HL-60/S4 treated with retinoic acid at 250 ng/mL for 4 days and 3 days (cell line): Measurements from ENCODE around the gene CDH4.

Experiments
- in situ Hi-C: fragments of 300-500 bp; cut with MboI; formaldehyde crosslinking; loops from 2 replicates; pipeline ENCODE4 v1.7.0; 2022; ENCODE audit warnings: low sequenced_read_pairs

CDH4 gene

DNA sequence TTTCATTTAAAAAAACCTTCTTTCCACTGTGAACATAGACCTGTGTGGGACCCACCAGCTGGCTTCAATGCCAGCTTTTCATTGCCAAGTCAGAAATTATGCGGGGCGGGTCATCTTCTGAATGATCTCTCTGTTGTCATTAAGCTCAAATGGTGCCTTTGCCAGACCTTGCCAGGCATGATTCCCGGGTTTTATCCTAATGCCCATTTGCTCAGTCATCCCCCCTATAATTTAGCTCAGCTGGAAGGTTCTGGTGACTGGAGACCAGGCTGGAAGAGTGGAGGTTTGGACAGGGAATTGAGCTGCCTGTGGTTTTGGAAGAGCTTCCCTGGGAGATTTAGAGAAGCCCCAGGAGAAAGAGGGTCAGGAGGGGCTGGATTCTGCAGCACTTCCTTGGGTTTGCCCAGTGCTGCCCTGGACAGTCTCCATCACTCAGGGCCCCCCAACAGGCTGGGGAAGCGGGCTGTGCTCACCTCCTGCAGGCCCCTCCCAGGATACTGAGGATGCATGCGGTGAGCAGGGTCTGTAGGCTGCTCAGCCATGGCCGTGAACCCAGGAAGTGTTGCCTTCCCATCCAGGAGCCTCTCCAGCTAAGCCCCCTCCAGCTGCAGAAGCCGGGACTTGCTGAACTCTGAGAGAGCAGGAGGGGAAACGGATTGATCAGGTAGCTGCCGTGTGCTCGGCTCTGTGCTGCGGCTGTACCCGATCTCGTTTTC, 273.0 kb downstream of the CDH4 start:
- in situ Hi-C loops, result no loop called here

DNA sequence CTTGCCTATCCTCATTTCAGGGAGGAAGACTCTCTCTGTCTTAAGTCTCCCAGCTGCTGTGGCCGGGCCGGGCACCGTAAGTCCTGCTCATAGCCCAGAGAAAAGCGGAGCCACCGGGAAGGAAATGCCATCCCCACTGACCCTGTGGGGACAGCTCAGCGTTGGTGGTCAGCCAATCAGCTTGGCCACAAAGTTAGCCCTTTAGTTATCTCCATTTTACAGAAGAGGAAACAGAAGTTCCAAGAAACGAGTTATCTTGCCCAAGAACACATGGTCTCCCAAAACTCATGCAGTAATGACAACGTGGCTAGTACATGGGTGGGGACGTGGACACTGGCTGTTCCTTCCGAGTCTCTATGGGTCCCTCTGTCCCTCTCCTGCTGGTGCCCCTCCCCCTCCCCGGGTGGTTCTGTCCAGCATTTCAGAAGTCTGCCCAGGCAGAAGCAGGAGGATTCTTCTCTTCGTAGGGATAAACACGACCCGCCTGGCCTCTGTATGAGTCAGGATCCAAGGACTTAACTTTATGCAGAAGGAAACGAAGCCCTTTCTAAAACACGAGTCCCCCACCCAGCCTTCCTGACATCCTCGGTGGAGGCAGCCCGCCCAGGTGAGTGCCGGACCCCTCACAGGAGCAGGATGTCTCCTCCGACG, 273.8 kb downstream of the CDH4 start:
- in situ Hi-C loops, result no loop called here

DNA sequence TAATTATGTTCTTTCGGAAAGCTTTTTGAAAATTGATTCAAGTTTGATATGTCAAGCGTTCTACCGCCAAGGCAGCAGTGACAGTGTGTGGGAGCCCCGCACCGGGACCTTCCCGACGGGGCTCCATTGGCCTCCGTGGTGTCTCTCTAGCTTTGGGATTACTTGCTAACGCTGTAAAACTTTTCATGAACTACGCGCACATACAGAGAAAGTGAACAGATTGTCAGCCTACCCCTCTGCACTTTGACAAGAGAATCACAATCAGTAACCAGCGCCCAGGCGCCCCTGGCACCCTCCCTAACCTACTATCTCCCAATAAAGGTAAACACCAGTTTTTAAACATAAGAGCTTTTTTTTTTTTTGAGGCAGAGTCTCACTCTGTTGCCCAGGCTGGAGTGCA, 274.8 kb downstream of the CDH4 start:
- in situ Hi-C loops, result no loop called here

DNA sequence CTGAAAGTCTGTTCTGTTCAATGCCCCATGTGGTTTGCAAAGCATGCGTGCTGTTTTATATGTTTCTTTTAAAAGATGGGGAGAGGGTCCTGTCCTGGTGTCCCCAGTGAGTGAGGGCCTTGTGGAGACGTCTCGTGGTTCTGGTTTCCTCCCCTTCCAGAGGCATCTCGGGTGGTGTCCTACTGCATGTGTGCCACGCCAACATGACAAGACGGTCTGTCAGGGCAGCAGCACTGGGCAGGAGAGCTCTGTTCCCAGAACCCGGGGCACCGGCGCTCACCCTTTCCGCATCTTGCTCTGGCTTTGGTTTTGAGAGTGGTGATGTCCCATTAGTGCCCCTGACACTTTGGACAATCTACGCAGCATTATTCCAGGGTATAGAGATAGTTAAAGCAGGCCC, 275.6 kb downstream of the CDH4 start:
- in situ Hi-C loops, result no loop called here

DNA sequence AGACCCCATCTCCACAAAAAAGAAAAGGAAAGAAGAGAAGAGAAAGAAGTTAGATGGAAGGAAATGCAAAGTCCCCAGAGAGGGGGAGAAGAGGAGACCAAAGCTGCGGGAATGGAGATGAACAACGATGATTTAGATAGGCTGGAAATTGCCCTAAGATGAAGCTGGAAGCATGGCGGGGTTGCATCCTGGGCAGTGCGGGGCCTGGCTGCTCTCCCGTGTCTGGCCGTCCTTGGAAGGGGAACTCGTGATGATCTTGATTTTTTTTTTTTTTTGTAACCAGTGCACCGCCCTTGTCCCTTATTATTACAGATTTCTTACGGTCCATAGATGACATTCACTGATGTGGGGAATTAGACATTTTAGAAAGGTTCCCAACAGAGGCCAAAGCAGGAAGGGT, 276.5 kb downstream of the CDH4 start:
- in situ Hi-C loops, result no loop called here

DNA sequence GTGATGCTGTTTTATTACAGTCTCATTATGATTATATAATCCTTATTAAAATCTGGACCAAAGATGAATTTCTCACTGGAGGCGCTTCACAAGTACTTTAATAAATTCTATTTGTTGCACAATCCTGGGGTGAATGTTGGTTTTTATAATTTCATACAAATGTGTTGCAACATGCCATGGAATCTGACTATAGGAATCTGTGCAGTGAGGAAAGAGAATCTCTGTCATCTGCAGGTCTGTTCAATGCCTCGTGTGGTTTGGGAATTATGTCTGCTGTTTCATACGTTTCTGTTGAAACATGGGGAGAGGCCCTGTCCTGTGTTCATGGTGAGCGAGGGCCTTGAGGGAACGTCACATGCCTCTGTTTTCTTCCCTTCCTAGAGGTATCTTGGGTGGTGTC, 277.3 kb downstream of the CDH4 start:
- in situ Hi-C loops, result no loop called here

DNA sequence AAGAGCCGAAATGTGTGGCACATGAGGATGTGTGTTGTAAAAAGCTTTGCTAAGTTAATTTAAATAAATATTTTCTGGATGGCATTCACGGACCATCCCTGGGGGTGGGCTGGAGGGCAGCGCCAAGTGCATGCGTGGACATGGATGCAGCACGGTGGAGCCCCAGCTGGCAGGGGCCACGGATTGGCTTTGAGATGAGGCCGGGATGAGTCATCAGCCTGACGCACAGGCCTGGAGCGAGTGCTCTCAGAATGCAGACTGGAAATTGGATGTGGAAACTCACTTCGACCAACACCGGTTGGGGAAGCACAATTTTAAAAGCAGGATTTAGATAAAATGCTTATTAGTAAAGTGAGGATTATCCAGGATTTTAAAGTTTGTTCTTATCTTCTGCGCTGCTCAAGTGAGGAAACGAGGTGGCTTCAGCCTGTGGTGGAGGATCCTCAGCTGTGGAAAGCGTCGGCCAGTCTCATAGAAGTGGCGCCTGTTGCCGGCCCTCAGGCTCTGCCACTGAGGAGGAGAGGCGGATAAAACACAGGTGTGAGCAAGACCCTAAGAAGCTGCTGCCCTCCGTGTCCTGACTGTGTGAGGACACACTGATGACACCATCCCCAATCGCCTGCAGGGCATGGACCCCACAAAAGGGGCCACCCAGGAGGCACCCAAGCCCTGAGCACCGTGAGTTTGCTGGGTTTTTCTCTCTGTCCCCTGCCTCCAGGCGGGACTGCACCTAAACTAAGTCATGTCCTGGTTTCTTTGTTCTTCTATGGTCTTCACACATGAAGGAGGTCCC, 279.7 kb downstream of the CDH4 start:
- in situ Hi-C loops, result no loop called here

DNA sequence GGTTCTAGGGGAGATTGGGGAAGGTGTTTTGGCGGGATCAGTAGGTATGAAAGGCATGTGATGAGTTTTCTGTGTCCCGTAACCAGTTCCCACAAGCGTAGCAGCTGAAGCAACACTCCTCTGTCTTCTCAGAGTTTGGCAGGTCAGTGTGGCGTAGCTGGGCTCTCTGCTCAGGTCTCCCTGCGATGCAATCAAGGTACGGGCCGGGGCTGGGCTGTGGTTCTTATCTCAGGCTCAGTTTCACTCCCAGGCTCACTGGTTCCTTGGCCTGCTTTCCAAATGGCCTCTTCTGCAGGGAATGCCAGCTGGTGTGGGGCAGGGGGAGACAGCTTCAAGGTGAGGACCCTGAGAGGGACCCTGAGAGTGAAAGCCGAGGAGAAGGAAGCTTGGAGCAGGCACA, 280.7 kb downstream of the CDH4 start:
- in situ Hi-C loops, result no loop called here

DNA sequence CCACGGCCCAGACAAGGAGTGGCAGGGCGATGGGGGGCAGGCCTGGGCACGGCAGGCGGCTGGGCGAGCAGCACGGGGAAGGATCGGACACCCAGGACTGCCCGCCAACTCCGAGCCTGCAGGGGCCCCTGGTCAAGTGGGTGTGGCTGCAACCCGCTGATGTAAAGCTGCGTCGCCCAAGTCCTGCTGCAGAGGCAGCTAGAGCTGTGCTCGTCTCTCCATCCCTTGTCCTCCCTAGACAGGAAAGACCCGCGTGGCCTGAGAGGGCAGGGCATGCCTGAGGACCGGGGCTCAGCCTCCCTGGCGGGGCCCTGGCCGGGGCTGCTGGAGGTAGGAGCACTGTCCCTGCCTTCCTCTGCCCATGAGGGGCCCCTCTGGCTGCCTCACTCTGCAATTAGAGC, 281.2 kb downstream of the CDH4 start:
- in situ Hi-C loops, result no loop called here

DNA sequence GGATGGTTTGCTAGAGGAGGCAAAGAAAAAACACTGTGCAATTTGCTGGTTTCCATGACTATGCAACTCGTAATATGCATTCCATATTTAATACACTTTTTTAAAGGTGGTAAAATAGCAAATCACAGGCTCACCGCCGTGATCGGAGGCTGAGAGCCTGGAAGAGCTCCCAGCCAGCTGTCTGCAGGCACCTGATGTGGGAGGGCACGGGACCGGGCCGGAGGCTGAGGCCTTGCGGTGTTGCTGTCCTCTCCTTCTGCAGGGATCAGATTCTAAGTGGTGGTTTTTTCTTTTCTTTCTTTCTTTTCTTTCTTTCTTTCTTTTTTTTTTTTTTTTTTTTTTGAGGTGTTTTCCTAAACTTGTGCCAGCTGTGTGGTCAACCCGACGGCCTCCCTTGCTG, 282.3 kb downstream of the CDH4 start:
- in situ Hi-C loops, result no loop called here

DNA sequence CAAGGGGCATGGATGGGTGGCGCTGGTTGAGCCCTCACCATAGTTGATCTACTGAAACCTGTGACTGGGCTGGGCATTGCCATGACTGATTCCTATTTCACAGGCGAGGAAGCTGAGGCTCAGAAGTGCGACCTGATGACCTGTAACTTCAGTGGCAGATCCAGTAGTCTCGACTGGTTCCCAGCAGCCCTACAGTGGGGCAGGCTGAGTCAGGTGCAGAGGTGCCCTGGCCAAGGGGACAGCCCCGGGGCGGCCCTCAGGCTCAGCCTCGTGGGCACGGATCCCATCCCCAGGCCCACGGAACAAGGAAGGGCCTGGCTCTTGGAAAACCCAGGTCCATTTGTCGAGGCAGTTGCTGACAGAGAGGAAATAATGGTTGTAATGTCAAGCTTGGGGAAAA, 283.0 kb downstream of the CDH4 start:
- in situ Hi-C loops, result no loop called here

DNA sequence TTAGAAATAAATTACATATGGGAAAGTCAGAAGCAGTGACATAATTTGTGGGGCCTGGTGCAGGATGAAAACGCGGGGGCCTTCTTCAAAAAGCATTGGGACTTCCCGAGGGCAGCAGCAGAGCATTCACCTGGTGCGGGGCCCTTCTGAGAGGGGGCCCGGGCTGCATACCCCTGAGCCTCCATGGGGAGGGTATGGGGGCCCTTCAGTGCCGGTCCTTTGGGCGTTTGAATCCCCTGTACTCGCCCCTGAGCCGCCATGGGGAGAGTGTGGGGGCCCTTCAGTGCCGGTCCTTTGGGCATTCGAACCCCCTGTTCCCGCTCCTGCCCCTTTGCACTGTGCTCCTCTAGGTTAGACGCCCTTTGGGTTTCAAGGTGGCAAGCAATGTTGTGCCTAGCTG, 283.5 kb downstream of the CDH4 start:
- in situ Hi-C loops, result no loop called here

DNA sequence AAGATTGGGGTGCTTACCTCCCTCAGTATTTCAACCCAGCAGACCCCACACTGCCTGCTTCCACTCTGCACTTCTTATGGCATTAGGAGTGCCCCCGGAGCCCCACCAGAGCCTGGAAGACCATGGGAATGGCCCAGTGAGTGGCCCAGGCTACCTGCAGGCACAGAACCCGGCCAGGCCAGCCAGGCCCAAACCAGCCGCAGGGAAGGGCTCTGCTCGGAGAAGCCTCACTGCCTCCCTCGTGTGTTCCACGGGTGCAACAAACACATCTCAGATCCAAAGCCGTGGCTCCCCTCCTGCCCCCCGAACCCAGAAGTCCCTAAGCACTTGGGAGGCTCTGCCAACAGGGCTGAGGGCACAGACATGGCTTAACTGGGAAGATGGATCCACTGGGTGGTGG, 283.9 kb downstream of the CDH4 start:
- in situ Hi-C loops, result no loop called here

DNA sequence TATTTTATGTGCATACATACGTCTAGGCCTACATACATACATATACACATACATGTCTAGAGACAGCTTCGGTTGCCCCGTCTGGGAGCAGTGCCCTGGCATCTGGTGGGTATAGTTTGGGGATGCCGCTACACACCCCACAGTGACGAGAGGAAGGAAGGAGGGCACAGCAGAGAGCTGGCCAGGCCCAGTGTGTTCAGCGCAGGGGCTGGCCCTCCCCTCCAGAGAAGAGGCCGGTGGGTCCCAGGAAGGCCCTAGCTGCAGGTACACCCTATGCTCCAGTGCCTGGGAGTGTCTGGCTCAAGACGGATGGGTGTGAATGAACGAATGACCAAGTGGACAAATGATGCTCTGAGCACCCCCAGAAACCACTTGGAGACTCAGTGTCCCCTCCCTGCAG, 284.6 kb downstream of the CDH4 start:
- in situ Hi-C loops, result no loop called here

DNA sequence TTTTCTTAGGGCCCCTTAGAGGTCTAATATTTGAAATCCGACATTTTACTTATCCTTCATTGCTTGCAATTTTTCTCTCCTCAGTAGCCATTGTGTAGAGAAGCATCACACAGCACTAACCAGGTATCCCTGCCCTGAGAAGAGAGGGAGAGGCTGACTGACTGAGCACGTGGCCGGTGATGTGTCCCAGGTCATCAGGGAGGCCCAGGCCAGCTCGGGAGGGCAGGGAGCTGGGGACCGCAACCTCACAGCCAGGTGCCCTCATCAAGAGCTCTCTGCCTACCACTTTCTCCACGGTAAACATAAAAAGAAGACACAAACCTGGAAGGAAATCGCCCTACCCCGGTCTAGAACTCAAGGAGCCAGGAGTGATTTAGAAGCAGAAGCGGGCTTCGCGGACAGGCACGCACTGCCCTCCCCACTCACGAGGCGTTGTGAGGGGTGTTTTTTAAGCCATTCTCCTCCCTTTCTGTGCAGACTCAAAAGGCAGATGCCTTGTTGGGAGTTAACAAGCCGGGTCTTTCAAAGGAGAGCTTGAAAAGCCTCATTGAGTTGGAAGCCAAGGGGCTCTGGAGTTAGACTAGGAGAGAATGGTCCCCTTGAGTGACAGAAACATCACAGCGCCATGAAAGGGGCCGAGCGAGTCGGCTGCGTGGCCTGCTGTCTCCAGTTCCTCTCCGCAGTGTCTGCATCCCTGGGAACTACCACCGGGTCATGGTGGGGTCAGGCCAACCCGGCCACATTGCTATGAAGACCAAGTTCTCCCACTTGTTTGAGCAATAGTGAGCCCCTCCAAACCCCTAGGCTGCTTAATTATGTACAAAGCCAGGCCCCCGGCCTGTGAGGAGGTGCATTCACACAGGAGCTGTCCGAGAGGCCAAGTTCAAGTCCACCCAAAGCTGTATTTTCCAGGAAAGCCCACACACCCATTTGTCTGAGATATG, 285.4 kb downstream of the CDH4 start:
- in situ Hi-C loops, result no loop called here

DNA sequence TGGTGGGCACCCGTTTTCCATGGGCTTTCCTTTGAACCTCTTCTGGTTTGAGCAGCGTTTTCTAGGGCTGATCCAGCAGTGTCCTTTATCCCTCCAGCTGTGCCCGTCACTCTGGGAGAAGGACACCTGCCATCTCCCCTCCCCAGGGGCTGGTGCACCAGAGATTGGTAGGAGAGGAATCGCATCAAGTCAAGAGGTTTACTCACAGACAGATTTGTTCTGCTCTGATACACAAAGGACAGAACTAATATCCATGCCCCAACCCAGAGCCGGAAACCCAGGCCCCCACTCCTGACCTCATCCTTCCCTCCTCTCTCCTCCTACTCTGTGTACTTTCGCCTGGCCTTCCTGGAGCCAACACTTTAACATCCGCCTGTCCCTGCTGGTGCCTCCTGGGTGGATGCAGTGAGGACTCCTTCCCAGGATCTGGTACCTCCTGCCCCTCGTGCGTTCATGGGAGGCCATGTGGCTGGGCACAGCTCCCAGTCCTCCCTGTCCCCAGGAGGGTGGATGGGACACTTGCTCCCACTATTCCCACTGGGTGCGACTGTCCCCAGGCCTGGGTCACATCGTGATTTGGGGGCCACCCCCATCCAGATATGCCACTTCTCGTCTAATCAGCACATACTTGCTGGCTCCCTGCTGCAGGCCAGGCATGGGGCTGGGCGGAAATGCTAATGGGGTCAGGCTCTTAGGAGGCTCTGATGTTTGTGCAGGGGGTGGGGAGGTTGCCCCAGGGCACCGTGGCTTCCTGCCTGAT, 286.3 kb downstream of the CDH4 start:
- in situ Hi-C loops, result no loop called here

DNA sequence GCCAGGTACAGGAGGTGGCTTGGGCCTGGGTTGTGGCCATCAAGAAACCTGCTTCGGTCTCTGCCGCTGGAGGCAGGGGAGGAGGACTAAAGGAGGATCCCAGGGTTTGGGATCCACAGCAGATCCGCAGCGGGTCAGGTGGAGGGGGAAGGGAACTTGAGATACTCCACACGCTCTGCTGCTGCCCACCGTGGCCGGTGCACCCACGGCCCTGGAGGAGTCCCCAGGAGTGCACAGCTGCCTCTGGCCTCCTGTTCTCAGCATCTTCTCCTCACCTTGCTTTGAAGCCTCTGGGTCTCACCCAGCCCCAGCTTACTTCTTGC, 286.8 kb downstream of the CDH4 start:
- in situ Hi-C loops, result no loop called here

DNA sequence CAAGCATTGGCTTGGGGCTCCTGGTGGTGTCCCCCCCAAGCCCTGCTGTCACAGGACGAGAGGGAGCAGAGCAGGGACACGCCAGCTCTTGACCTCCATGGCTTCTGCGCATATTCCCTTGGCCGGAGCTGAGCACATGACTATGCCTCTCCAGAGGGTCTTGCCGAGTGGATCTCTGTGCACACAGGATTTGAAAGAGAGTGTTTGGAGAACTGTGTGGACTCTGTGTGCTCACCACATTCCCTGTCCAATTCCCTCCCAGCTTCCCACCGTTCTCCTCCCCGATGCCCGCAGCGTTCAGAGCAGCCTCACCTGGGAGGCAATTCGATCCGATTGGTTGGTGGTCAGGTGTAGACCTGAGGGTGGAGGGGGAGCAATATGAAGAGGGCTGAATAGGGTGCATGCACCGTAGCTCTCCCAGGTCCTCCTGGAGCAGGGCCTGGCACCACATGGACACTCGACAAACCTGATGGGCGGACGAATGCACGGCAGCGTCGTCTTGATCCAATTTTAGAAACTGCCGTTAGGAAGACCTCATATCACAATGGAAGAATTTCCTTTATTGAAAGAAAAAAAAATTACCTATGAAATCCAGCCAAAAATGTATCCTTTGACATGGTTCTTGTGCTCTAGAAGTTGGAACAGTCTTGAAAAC, 287.8 kb downstream of the CDH4 start:
- in situ Hi-C loops, result no loop called here

DNA sequence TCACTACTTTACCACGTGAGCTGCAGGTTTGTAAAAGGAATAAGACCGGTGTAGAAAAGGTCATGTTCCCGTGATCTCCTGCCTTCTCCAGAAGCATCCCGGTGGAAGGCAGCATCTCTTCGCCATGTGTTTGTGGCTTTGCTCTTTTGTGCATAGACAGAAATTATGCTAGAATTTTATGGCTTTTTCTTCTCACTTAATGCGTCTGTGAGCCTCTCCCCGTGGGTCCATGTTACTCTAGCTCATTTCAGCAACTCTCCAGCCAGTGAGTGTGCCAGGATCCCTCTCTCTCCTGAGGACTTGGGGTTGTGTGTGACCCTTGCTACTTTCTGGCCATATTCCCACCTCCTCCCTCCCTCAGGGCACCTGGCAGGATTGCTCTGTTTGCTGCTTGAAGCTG, 289.5 kb downstream of the CDH4 start:
- in situ Hi-C loops, result no loop called here

DNA sequence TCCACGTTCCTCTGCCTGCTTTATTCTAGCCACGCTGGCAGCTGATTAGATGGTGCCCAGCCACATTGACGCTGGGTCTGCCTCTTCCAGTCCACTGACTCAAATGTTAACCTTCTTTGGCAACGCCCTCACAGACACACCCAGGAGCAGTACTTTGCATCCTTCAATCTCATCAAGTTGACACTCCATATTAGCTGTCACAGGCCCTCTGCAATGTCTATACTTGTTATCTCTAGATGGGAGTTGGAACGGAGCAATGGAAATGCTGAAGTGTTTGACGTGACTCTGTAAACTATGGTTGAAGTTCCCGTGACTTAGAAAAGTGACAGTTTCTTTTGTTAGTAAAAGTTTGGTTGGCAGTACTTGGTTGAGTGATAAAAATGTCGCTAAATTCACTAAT, 291.0 kb downstream of the CDH4 start:
- in situ Hi-C loops, result no loop called here
